Bronchial epithelial cell (primary cell): ENCODE measurements around the gene KLC4. TPM values are rescaled to one million over a fixed set of nuclear protein-coding genes. Genes with fewer than 3 reads are reported as not detected.
A peak's percentile ranks its signal among the peaks of the same experiment; 100 is the strongest.

Source experiments
- DNase-seq: peaks from one replicate; pipeline ENCODE4 v3.0.0-alpha.2; 2010; ENCODE audit warnings: low read depth
- FAIRE-seq: peaks from 2 replicates; lab custom pipeline; 2011; peaks lifted over from hg19 to GRCh38; lab: Jason Lieb, UNC
- H3K27me3 ChIP-seq: 2 replicates; pipeline ENCODE4 v1.5.1; 2011; ENCODE audit warnings: low read length; ENCODE audit not compliant: control insufficient read depth, insufficient read depth
- H3K36me3 ChIP-seq: 2 replicates; pipeline ENCODE4 v1.5.1; 2011; ENCODE audit warnings: low read length; ENCODE audit not compliant: control insufficient read depth, insufficient read depth
- H3K4me3 ChIP-seq: 2 replicates; pipeline ENCODE4 v1.5.1; 2011; ENCODE audit warnings: mild to moderate bottlenecking, low read depth, low read length, control low read depth
- total RNA-seq: library from RNA; depleted of rRNA; stranded (reverse); fragments of >200 nt; gene quantifications from 2 replicates; pipeline ENCODE4 v1.2.1, GENCODE V29; 2014
- TF ChIP-seq, protein P1 (sequence below): IDR thresholded peaks from 2 replicates; pipeline ENCODE4 v1.5.1; 2011; ENCODE audit warnings: mild to moderate bottlenecking, moderate library complexity, low read length, control low read depth, inconsistent platforms; ENCODE audit not compliant: insufficient read depth, severe bottlenecking

KLC4 gene
- total RNA-seq, 1 donor from 2014 or later = 14.5 TPM

DNA sequence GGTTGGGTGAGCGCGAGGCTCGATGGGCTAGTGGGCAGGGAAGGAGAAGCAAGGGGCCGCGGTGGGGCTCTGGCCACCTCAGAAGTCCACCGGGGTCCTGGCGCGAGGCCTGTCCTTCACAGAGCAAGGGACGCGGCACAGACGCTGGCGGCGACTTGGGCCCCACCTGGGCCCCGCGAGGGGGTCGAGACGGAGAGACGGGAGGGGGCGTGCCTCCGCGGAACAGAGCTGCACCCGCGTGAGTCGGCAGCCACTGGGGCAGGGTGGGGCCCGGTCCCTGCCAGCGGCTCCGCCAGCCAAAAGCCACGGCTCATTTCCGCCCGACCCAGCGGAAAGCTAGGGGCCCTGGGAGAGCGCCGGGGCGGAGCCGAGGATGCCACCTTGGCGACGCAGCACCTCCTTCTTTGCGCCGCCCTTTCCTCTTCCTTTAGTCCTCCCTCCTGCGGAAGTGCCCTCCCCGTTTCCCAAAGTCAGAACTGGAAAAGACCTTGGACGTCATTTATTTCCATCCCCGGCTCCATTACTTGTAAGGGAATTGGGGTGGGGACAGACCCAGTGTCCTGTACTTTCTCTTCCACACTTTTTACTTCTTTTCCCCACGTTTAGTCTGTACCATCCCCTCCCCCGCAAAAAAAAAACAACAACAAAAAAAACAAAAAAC, 5.8 kb upstream of the KLC4 start, which contains the start of gene CUL7:
Gene CUL7 (minus strand): TSS at position 307 of the 661 bp plus-strand sequence. CDS start 1,063 bp downstream, outside the sequence.
- H3K36me3 ChIP-seq = peaks cover 23% of the 10 kb centered on the region
- no peak for FAIRE-seq

DNA sequence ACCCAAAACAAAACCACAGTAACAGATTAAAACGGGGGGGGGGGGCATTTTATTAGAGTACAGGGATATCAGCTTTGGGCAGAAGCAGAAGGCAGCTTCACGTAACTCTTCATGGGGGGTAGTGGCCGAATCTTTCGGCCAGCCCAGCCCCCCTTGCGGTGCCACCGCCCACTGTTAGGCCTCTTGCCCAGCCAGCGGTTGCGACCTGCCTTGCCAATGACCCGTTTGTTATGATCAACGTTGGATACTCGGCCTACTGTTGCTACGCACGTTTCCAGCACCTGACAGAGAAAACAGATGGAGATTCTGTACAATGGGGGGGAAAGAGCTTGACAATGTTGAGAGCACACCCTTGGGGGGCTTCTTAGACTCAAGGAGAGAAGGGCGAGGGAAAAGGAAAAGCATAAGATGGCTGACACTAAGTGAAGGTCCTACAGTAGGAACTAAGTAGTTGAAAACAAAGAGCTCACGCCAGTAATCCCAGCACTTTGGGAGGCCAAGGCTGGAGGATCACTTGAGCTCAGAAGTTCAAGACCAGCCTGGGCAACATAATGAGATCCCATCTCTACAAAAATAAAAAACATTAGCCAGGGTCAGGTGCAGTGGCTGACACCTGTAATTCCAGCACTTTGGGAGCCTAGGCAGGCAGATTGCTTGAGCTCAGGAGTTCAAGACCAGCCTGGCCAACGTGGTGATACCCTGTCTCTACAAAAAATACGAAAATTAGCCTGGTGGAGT, 5.1 kb upstream of the KLC4 start:
- DNase-seq = no peak
- FAIRE-seq = no peak
- H3K4me3 ChIP-seq = no peak overlapping the region
- TF ChIP-seq, protein P1, sequence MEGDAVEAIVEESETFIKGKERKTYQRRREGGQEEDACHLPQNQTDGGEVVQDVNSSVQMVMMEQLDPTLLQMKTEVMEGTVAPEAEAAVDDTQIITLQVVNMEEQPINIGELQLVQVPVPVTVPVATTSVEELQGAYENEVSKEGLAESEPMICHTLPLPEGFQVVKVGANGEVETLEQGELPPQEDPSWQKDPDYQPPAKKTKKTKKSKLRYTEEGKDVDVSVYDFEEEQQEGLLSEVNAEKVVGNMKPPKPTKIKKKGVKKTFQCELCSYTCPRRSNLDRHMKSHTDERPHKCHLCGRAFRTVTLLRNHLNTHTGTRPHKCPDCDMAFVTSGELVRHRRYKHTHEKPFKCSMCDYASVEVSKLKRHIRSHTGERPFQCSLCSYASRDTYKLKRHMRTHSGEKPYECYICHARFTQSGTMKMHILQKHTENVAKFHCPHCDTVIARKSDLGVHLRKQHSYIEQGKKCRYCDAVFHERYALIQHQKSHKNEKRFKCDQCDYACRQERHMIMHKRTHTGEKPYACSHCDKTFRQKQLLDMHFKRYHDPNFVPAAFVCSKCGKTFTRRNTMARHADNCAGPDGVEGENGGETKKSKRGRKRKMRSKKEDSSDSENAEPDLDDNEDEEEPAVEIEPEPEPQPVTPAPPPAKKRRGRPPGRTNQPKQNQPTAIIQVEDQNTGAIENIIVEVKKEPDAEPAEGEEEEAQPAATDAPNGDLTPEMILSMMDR = no peak
- no peaks in the 10 kb centered on the region for H3K27me3 ChIP-seq
- peaks cover 23% of the 10 kb centered on the region for H3K36me3 ChIP-seq

More for the DNA sequence above, 5.8 kb upstream of the KLC4 start, which contains the start of gene CUL7:
- Histone ChIP-seq H3K4me3 (peak within 1 kb of the TSS; percentile 61), H3K27me3 (no peaks in the 10 kb centered on the region)
- DNase-seq = peak; percentile 88
- TF ChIP-seq, protein P1 = no peak

DNA sequence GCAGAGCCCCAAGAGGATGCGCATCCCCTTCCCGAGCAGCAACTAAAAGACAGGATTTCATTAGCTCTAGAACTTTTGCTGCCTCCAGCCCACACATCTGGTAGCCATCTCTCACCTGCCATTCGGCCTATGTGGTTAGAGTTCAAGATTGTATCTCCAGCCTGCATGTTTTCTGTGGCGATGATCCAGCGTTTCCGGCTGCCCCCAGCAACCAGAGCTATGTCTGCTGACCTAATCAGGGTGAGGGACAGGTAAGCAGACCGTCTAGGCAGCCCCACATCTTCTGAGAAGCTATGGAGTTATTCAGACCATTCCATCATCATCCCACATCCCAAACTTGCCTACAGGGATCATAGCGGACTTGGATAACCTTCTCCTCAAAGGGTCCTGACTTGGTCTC, 3.5 kb upstream of the KLC4 start:
- TF ChIP-seq, protein P1 = no peak
- FAIRE-seq (no peak), DNase-seq (no peak)
- H3K27me3 ChIP-seq = no peaks in the 10 kb centered on the region
- no peak overlapping the region for H3K4me3 ChIP-seq
- H3K36me3 ChIP-seq = peaks cover 12% of the 10 kb centered on the region

DNA sequence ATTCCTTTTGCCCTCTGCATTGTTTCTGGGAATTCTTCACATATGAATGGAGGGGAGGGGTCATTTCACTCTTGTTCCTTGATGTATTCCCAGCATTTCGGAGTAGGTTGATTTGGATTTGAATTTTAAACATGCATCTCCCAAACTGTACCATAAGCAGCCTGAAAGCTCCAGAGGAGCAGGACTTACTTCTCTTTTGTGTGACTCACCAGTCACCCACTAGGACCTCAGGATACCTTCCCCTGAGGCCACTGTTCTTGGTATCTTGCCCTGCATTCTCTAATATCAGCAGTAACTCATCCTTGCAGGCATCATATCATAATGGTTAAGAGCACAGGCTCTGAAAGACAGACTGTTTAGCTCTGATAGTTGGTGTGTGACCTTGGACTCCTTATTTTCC, 900 bp upstream of the KLC4 start:
- Histone ChIP-seq H3K36me3 (peaks cover 9% of the 10 kb centered on the region), H3K27me3 (no peaks in the 10 kb centered on the region), H3K4me3 (peak overlapping the region; percentile 97)
- no peak for FAIRE-seq
- TF ChIP-seq, protein P1 = no peak
- DNase-seq = no peak

DNA sequence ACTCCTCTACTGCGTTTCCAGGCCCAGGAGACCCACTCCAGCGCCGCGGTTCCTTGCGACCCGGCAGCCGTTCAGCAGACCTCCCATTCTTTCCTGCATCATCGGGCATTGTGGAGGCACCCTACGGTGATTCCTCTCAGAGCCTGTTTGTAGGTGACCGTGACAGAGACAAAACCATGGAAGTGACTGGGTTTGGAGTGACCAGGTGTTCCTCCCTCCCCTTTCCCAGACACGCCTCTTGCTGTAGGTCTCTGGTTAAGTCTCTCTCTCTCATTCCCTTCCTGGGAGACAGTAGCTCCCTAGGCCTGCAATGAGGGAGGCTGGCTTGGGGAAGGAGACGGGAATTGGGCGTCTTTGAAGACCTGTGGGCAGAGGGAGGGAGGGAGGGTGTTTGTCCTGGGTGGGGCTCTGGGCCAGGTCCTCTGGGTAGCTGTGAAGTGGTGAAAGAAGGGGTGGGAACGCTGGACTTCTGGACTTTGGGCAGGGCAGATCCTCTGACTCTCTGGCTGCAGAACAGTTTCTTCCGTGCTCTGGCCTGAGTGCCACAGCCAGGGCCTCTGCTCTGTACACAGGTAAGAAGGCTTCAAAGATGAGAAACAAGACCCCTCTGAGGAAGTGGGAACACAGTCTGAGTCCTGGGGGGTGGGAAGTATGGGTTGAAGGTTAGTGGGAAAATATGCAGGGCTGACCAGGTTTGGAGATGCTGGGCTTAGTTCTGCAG, 763 bp downstream of the KLC4 start:
- DNase-seq (peak; percentile 52), FAIRE-seq (no peak)
- TF ChIP-seq, protein P1 = no peak
- Histone ChIP-seq H3K27me3 (no peaks in the 10 kb centered on the region), H3K36me3 (peaks cover 7% of the 10 kb centered on the region), H3K4me3 (peak overlapping the region; percentile 97)
